ENCODE data around the gene GABRQ. TPM values are rescaled to one million over a fixed set of nuclear protein-coding genes. Genes with fewer than 3 reads are reported as not detected.

GABRQ gene
- total RNA-seq, 1 experiment from 2014 or later: not detected

- CTCF ChIA-PET: no interaction called here
- TF ChIP-seq CTCF (IDR thresholded peaks at IDR 0.05; ENCODE audit: unreplicated experiment): no peak
- no TSS peak for BruUV-seq (replicated peaks)
- Mint-ChIP-seq H3K27ac (ENCODE audit: unreplicated experiment) (no peak overlapping the region), H3K4me1 (ENCODE audit: low read depth, unreplicated experiment) (no peaks in the 10 kb centered on the region), H3K4me3 (ENCODE audit: low read depth, unreplicated experiment) (no peak overlapping the region), H3K9me3 (ENCODE audit: low read depth, unreplicated experiment) (no peaks in the 10 kb centered on the region), H3K27me3 (ENCODE audit: unreplicated experiment) (peaks cover 50% of the 10 kb centered on the region), H3K36me3 (ENCODE audit: insufficient read depth, unreplicated experiment) (peaks cover 4% of the 10 kb centered on the region)
- intact Hi-C loops (cut with micrococcal nuclease; ENCODE audit: unreplicated experiment): no loop called here
- DNase-seq: no peak
Measured at GRCh38 chrX:152638443-152638904, 779 bp downstream of the GABRQ start.

DNA sequence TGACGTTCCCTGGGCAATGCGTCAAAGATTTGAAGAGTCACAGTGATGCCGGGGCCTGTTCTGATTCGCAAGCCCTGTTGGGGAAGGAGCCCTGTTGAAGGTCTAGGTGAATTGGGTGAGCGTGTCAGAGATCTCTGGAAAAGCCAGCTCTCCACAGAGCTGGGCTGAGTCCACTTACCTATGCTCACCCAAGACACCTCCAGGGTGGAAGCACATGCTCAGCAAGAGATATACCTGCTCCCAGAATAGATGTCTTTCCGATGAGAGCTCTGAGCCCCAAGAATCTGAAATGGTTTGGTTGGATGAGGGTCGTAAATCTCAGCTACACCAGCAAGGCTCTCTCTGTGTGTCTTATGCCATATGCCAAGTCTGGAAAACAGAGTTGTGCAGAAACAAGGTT, 1.7 kb downstream of the GABRQ start:
- Mint-ChIP-seq H3K27me3 (ENCODE audit: unreplicated experiment) (peaks cover 50% of the 10 kb centered on the region), H3K4me3 (ENCODE audit: low read depth, unreplicated experiment) (no peak overlapping the region), H3K9me3 (ENCODE audit: low read depth, unreplicated experiment) (no peaks in the 10 kb centered on the region), H3K27ac (ENCODE audit: unreplicated experiment) (no peak overlapping the region), H3K4me1 (ENCODE audit: low read depth, unreplicated experiment) (no peaks in the 10 kb centered on the region), H3K36me3 (ENCODE audit: insufficient read depth, unreplicated experiment) (peaks cover 4% of the 10 kb centered on the region)
- intact Hi-C loops (cut with micrococcal nuclease; ENCODE audit: unreplicated experiment): no loop called here
- TF ChIP-seq CTCF (IDR thresholded peaks at IDR 0.05; ENCODE audit: unreplicated experiment): no peak
- no TSS peak for BruUV-seq (replicated peaks)
- no peak for DNase-seq
- CTCF ChIA-PET: no interaction called here

DNA sequence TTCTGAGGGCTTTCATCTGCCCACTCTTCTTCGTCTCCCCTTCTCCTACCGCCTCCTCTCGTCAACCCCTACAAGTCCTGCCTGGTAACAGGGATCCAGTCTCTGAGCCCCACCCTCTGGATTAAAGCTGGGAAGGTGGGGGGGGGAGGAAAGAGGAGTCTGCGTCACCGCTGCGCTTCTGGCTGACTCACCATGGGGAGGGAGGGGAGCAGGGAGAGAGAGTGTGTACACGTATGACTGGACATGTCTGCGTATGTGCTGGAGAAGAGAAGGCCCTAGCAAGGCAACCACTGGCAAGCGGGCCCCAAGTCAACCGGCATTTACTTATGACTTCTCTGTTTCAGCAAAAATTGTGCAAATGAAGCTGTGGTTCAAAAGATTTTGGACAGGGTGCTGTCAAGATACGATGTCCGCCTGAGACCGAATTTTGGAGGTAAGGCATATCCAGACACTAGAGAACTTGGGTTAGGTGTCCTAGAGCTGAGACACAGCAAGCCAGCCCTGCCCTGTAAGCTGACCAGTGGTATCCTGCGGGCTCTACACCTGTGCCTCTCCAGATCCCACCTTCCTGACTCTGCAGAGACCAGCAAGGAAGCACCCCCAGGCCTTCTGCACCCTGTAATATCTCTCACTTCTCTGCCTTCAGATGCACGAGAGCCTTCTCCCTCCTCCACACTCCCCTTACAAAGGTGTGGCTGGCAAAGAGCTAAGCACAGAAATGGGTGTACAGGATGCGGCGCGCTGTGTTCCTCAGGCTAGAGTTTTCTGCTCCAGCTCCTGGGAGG, 2.5 kb downstream of the GABRQ start:
- Mint-ChIP-seq H3K27ac (ENCODE audit: unreplicated experiment) (no peak overlapping the region), H3K9me3 (ENCODE audit: low read depth, unreplicated experiment) (no peaks in the 10 kb centered on the region), H3K4me1 (ENCODE audit: low read depth, unreplicated experiment) (no peaks in the 10 kb centered on the region), H3K36me3 (ENCODE audit: insufficient read depth, unreplicated experiment) (peaks cover 4% of the 10 kb centered on the region), H3K27me3 (ENCODE audit: unreplicated experiment) (peaks cover 43% of the 10 kb centered on the region), H3K4me3 (ENCODE audit: low read depth, unreplicated experiment) (no peak overlapping the region)
- CTCF ChIA-PET: no interaction called here
- intact Hi-C loops (cut with micrococcal nuclease; ENCODE audit: unreplicated experiment): no loop called here
- no peak for DNase-seq
- TF ChIP-seq CTCF (IDR thresholded peaks at IDR 0.05; ENCODE audit: unreplicated experiment): no peak
- BruUV-seq (replicated peaks): no TSS peak

- no peak for DNase-seq
- Mint-ChIP-seq H3K36me3 (ENCODE audit: insufficient read depth, unreplicated experiment) (peaks cover 4% of the 10 kb centered on the region), H3K4me3 (ENCODE audit: low read depth, unreplicated experiment) (no peak overlapping the region), H3K4me1 (ENCODE audit: low read depth, unreplicated experiment) (no peaks in the 10 kb centered on the region), H3K27me3 (ENCODE audit: unreplicated experiment) (peaks cover 31% of the 10 kb centered on the region), H3K9me3 (ENCODE audit: low read depth, unreplicated experiment) (no peaks in the 10 kb centered on the region), H3K27ac (ENCODE audit: unreplicated experiment) (no peak overlapping the region)
- CTCF ChIA-PET: interaction anchor here (1.1 to 2.0 kb wide), 3 partner anchors 176 to 285 kb away, joined by 4 to 12 read pairs (median 4); no protein-coding TSS in a partner anchor
- no TSS peak for BruUV-seq (replicated peaks)
- intact Hi-C loops (cut with micrococcal nuclease; ENCODE audit: unreplicated experiment): no loop called here
- no peak for TF ChIP-seq CTCF (IDR thresholded peaks at IDR 0.05; ENCODE audit: unreplicated experiment)
Measured at GRCh38 chrX:152641256-152641875, 3.7 kb downstream of the GABRQ start.
